Measurements from ENCODE around the gene SOX13.

Gene SOX13

GRCh38 chr1:204172404-204173029, 99.6 kb downstream of the SOX13 start:
- Histone ChIP-seq H3K79me2 (ENCODE audit: control insufficient read depth, low read length) (no peaks in the 10 kb centered on the region), H3K9me2 (replicated peaks; ENCODE audit: control insufficient read depth, low read length) (no peaks in the 10 kb centered on the region), H4K20me1 (ENCODE audit: control insufficient read depth, insufficient read depth, low read depth, low read length) (no peaks in the 10 kb centered on the region), H3K27ac (ENCODE audit: low read depth, low read length) (no peak overlapping the region), H3K4me3 (ENCODE audit: low read length) (no peak overlapping the region), H3K36me3 (ENCODE audit: control insufficient read depth, low read length) (no peaks in the 10 kb centered on the region), H3K27me3 (ENCODE audit: control insufficient read depth, low read length) (peaks cover 6% of the 10 kb centered on the region; the same call in 1 of the 2 replicates), H3K9me3 (ENCODE audit: control insufficient read depth, insufficient read depth, low read length) (peaks cover 26% of the 10 kb centered on the region), H3K4me2 (ENCODE audit: low read length) (no peak overlapping the region), H3F3A (ENCODE audit: control insufficient read depth, insufficient read depth) (no peaks in the 10 kb centered on the region), H3K4me1 (ENCODE audit: control insufficient read depth, low read length) (no peaks in the 10 kb centered on the region)
- TF ChIP-seq EZH2phosphoT487 (IDR thresholded peaks at IDR 0.05; ENCODE audit: borderline replicate concordance, low read length) (no peak), CTCF (IDR thresholded peaks at IDR 0.05; ENCODE audit: low read depth, low read length, poor library complexity, severe bottlenecking) (no peak)

- Histone ChIP-seq H3K9me3 (ENCODE audit: control insufficient read depth, insufficient read depth, low read length) (peaks cover 13% of the 10 kb centered on the region), H3K36me3 (ENCODE audit: control insufficient read depth, low read length) (no peaks in the 10 kb centered on the region), H3K79me2 (ENCODE audit: control insufficient read depth, low read length) (no peaks in the 10 kb centered on the region), H3K27me3 (ENCODE audit: control insufficient read depth, low read length) (peaks cover 6% of the 10 kb centered on the region; the same call in 1 of the 2 replicates), H3K4me1 (ENCODE audit: control insufficient read depth, low read length) (no peaks in the 10 kb centered on the region), H3K4me2 (ENCODE audit: low read length) (no peak overlapping the region), H3K9me2 (replicated peaks; ENCODE audit: control insufficient read depth, low read length) (no peaks in the 10 kb centered on the region), H4K20me1 (ENCODE audit: control insufficient read depth, insufficient read depth, low read depth, low read length) (no peaks in the 10 kb centered on the region), H3F3A (ENCODE audit: control insufficient read depth, insufficient read depth) (no peaks in the 10 kb centered on the region), H3K27ac (ENCODE audit: low read depth, low read length) (no peak overlapping the region), H3K4me3 (ENCODE audit: low read length) (no peak overlapping the region)
- no peak for TF ChIP-seq EZH2phosphoT487 (IDR thresholded peaks at IDR 0.05; ENCODE audit: borderline replicate concordance, low read length)
- no peak for TF ChIP-seq CTCF (IDR thresholded peaks at IDR 0.05; ENCODE audit: low read depth, low read length, poor library complexity, severe bottlenecking)
Measured at GRCh38 chr1:204174958-204175357, 102.0 kb downstream of the SOX13 start.

GRCh38 chr1:204176049-204176448, 103.1 kb downstream of the SOX13 start:
- no peak for TF ChIP-seq EZH2phosphoT487 (IDR thresholded peaks at IDR 0.05; ENCODE audit: borderline replicate concordance, low read length)
- no peak for TF ChIP-seq CTCF (IDR thresholded peaks at IDR 0.05; ENCODE audit: low read depth, low read length, poor library complexity, severe bottlenecking)
- no peak overlapping the region for H3K4me3 ChIP-seq (ENCODE audit: low read length)
- H3K27ac ChIP-seq (ENCODE audit: low read depth, low read length) = no peak overlapping the region
- peaks cover 3% of the 10 kb centered on the region; the same call in 1 of the 2 replicates for H3K9me3 ChIP-seq (ENCODE audit: control insufficient read depth, insufficient read depth, low read length)
- H3K27me3 ChIP-seq (ENCODE audit: control insufficient read depth, low read length) = peaks cover 6% of the 10 kb centered on the region; the same call in 1 of the 2 replicates
- H3K9me2 ChIP-seq (replicated peaks; ENCODE audit: control insufficient read depth, low read length) = no peaks in the 10 kb centered on the region
- no peaks in the 10 kb centered on the region for H3K79me2 ChIP-seq (ENCODE audit: control insufficient read depth, low read length)
- no peaks in the 10 kb centered on the region for H4K20me1 ChIP-seq (ENCODE audit: control insufficient read depth, insufficient read depth, low read depth, low read length)
- H3K36me3 ChIP-seq (ENCODE audit: control insufficient read depth, low read length) = no peaks in the 10 kb centered on the region
- no peaks in the 10 kb centered on the region for H3K4me1 ChIP-seq (ENCODE audit: control insufficient read depth, low read length)
- no peaks in the 10 kb centered on the region for H3F3A ChIP-seq (ENCODE audit: control insufficient read depth, insufficient read depth)
- no peak overlapping the region for H3K4me2 ChIP-seq (ENCODE audit: low read length)

Data from DOHH2 (cell line).